GM13977 (cell line): ENCODE measurements around the gene KCNG2.

Source experiments
- DNase-seq: peaks from one replicate; pipeline ENCODE4 v3.0.0; 2012; ENCODE audit warnings: low spot score
- CTCF ChIP-seq: IDR thresholded peaks from 2 replicates; pipeline ENCODE4 v1.5.1; 2012; ENCODE audit warnings: mild to moderate bottlenecking, control low read depth; ENCODE audit not compliant: insufficient read depth; ENCODE audit errors: extremely low read depth, missing control alignments
- in situ Hi-C: fragments of 300-500 bp; cut with MboI; formaldehyde crosslinking; loops from one replicate; pipeline ENCODE4 v1.12.0; 2022; ENCODE audit warnings: low sequenced_read_pairs, low pct_unique_long_range_greater_than_20kb, mixed read lengths, inconsistent platforms; ENCODE audit not compliant: unreplicated experiment

The KCNG2 gene

DNA sequence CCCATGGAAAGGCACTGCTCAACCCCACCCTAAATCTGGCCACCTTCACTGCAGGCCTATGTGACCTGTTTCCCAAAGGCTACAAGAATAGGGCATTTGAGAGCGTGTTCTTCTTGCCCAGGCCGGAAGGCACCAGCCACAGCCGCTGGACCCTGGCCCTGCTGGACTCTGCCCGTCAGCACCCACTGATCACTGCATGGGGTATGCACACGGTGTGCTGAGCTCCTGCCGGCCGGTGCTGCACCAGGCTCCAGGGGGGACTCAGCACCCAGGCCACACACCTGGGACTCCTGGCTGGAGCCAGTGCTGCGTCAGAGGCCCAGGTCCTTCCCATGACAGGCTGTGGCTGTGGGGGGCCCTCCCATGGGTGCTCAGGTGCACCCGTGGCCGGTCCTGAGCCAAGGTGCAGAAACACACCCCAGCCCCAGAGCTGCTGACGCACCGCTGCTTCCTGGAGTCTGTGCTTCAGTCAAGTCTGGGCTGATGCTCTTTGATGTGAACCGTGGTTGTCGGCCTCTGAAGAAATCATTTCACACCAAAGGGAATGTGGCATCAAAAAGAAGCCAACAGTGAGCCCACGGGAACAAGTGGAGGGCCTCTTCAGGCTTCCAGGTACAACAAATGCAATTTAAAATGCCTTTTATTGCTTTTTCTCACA is 6.5 kb downstream of the KCNG2 start:
- DNase-seq: no peak

DNA sequence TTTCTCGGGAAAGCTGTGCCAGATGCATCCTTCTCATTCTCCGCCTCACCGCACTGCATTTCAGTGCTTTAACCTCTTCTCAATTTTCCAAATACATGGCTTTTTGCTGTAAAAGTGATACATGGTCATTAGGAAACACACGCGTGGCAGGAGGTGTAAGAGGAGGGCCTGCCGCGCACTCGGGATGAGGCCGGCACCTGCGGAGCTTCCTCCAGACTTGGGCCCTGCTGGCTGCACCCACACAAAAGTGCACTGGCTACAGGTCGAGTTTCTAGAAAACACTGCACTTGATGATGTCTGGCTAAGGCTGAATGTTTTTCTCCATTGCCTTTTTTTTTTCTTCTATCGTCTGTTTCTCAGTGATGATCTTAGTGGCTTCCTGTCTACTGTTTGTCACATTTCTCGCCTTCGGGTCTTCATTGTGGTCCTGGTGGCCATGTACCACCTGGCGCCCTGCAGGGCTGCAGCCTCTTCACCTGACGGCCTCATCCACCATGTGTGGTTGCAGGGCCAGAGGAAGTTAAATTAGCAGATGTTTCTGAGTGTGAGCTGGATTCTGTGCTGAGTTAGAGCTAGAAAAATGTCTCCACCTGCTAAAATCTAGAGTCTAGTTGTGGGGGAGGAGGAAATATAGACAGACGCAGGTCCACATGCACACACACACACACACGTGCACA is 7.6 kb downstream of the KCNG2 start:
- in situ Hi-C loops: no loop called here
- DNase-seq: no peak
- TF ChIP-seq CTCF: no peak

More for the DNA sequence above, 6.5 kb downstream of the KCNG2 start:
- TF ChIP-seq CTCF: no peak
- in situ Hi-C loops: no loop called here

GRCh38 chr18:79805926-79806487 is 8.3 kb downstream of the KCNG2 start:
- no peak for TF ChIP-seq CTCF
- no peak for DNase-seq
- in situ Hi-C loops: no loop called here

DNA sequence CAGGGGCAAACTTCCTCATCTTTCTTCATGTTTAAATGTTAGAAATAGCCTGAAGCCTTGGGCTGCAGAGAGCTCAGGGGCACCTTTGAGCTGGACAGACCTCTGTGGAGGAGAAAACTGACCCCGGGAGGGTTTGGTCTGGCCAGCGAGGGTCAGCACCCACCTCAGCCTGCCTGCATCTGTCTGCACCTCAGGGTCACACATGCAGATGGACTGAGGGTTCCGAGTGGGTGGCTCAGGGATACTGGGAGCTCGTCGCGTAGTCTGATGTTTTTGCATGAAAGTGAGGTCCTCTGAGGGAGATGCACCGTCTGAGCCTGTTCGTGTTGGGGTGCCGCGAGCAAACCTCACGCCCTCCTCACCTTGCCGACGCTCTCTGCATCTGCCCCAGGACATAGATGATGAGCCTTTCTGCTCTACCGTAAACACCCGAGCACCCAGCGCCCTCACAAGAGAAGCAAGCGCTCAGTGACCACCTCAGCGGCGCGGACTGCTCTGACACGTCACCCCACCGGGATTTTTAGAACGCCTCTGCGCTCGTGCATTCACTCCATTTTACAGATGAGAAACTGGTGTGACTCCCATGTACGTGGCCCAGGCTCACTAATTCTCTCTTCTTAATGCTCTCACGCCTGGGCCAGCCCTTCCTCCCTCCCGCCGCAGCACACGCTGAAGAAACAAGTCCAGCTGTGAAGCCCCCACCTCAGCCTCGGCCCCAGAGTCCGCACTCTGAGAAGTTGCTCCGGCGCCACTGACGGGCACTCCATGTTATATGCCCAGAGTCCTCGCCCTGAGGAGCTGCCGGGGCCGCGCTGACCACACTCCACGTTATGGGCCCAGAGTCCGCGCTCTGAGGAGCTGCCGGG is 9.5 kb downstream of the KCNG2 start:
- in situ Hi-C loops: no loop called here
- TF ChIP-seq CTCF: no peak
- no peak for DNase-seq

GRCh38 chr18:79809482-79810192 is 11.9 kb downstream of the KCNG2 start:
- no peak for DNase-seq
- in situ Hi-C loops: no loop called here
- TF ChIP-seq CTCF: no peak

GRCh38 chr18:79812052-79812451 is 14.3 kb downstream of the KCNG2 start:
- no peak for TF ChIP-seq CTCF
- in situ Hi-C loops: no loop called here
- no peak for DNase-seq
